Transverse colon (tissue), 4 donors: ENCODE results near the gene AIPL1.

Source experiments
- EP300 ChIP-seq: sonication (generic); formaldehyde crosslinking; IDR thresholded peaks from one replicate; pipeline ENCODE4 v1.6.1; 2017; ENCODE audit warnings: antibody characterized with exemption, low read depth
- POLR2A ChIP-seq: fragments of 450-650 bp; IDR thresholded peaks from one replicate; pipeline ENCODE4 v1.6.1; 2016; ENCODE audit warnings: antibody characterized with exemption, mild to moderate bottlenecking, moderate library complexity
- POLR2AphosphoS5 ChIP-seq, 3 donors: sonication (generic); formaldehyde crosslinking; IDR thresholded peaks; one replicate each; pipeline ENCODE4 v1.6.1; 2016; ENCODE audit warnings: antibody characterized with exemption in 3 of 3
- TF ChIP-seq, protein P1 (sequence below), 5 experiments: fragments of 200-600 bp in 3 of 5; fragments of 450-650 bp in 2 of 5; sonication (generic) in 3 of 5; IDR thresholded peaks; 1 replicate in 2 of 5; 2 replicates in 3 of 5; pipeline ENCODE4 v1.5.1; 2016 to 2017; ENCODE audit warnings: antibody characterized with exemption in 5 of 5, inconsistent platforms in 3 of 5, mild to moderate bottlenecking in 2 of 5, moderate library complexity in 1 of 5

DNA sequence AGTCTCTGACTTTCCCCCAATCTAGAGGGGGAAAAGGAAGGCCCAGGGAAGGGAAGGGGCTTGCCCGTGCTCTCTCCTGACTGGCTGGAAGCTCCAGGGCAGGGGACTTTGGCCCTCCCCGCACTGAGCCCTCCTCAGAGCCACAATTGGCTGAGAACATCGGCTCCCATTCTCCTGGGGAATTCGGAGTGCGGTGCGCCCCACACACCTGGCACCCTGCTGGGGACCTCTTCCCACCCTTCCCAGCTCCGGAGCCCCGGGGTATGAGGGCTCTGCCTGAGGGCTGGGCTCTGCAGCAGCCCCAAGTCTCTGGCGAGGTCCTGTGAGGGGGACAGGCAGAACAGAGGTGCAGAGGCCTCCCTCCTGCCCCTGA is 45.4 kb upstream of the AIPL1 start:
- TF ChIP-seq POLR2A: no peak
- TF ChIP-seq, protein P1, sequence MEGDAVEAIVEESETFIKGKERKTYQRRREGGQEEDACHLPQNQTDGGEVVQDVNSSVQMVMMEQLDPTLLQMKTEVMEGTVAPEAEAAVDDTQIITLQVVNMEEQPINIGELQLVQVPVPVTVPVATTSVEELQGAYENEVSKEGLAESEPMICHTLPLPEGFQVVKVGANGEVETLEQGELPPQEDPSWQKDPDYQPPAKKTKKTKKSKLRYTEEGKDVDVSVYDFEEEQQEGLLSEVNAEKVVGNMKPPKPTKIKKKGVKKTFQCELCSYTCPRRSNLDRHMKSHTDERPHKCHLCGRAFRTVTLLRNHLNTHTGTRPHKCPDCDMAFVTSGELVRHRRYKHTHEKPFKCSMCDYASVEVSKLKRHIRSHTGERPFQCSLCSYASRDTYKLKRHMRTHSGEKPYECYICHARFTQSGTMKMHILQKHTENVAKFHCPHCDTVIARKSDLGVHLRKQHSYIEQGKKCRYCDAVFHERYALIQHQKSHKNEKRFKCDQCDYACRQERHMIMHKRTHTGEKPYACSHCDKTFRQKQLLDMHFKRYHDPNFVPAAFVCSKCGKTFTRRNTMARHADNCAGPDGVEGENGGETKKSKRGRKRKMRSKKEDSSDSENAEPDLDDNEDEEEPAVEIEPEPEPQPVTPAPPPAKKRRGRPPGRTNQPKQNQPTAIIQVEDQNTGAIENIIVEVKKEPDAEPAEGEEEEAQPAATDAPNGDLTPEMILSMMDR (IDR thresholded peaks at IDR 0.05): no peak
- no peak for TF ChIP-seq POLR2AphosphoS5 (IDR thresholded peaks at IDR 0.05)
- TF ChIP-seq EP300: no peak
